GM12878 (cell line): ENCODE measurements around the gene CELSR1. TPM values are rescaled to one million over a fixed set of nuclear protein-coding genes. Genes with fewer than 3 reads are reported as not detected.
A peak's percentile ranks its signal among the peaks of the same experiment; 100 is the strongest.

Experiments used
- BCLAF1 ChIP-seq: fragments of 450-650 bp; IDR thresholded peaks from 2 replicates; pipeline ENCODE4 v1.6.1; 2017; ENCODE audit warnings: antibody characterized with exemption, mild to moderate bottlenecking, moderate library complexity
- BHLHE40 ChIP-seq, 2 experiments: fragments of 450-650 bp in 1 of 2; IDR thresholded peaks; 2 replicates each; pipeline ENCODE4 v1.6.1; 2011 to 2017; ENCODE audit warnings: low read depth in 2 of 2, borderline replicate concordance in 1 of 2, improper control_type of control experiment in 1 of 2, low read length in 1 of 2, mild to moderate bottlenecking in 1 of 2
- BMI1 ChIP-seq: fragments of 450-650 bp; IDR thresholded peaks from 2 replicates; pipeline ENCODE4 v1.6.1; 2016; ENCODE audit warnings: mild to moderate bottlenecking, moderate library complexity, borderline replicate concordance
- EP300 ChIP-seq, 2 experiments: fragments of 150-350 bp in 1 of 2; IDR thresholded peaks; 2 replicates each; pipeline ENCODE4 v1.6.1; 2011 to 2012; ENCODE audit warnings: low read depth in 2 of 2, low read length in 2 of 2, borderline replicate concordance in 1 of 2, improper control_type of control experiment in 1 of 2, inconsistent platforms in 1 of 2; ENCODE audit not compliant: control insufficient read depth in 1 of 2
- GATAD2B ChIP-seq: fragments of 450-650 bp; conservative IDR thresholded peaks from 2 replicates; pipeline ENCODE4 v1.6.1; 2017; ENCODE audit warnings: low read depth, mild to moderate bottlenecking, moderate library complexity
- HDAC2 ChIP-seq: fragments of 200-600 bp; sonication (generic); IDR thresholded peaks from 2 replicates; pipeline ENCODE4 v1.6.1; 2017
- HDAC6 ChIP-seq: fragments of 200-600 bp; sonication (generic); IDR thresholded peaks from one replicate; pipeline ENCODE4 v1.8.0; 2017; ENCODE audit warnings: antibody characterized with exemption; ENCODE audit not compliant: unreplicated experiment
- IKZF1 ChIP-seq: fragments of 450-650 bp; conservative IDR thresholded peaks from 2 replicates; pipeline ENCODE4 v1.6.1; 2017; ENCODE audit warnings: antibody characterized with exemption, mild to moderate bottlenecking
- IRF4 ChIP-seq: IDR thresholded peaks from 2 replicates; pipeline ENCODE4 v1.6.1; 2011; ENCODE audit warnings: low read depth, low read length
- MEF2B ChIP-seq: fragments of 450-650 bp; IDR thresholded peaks from 2 replicates; pipeline ENCODE4 v1.6.1; 2018; ENCODE audit warnings: mild to moderate bottlenecking, moderate library complexity; ENCODE audit not compliant: partially characterized antibody, poor library complexity, severe bottlenecking
- MYC ChIP-seq: IDR thresholded peaks from 2 replicates; pipeline ENCODE4 v1.6.1; 2011; ENCODE audit warnings: mild to moderate bottlenecking, low read length, moderate library complexity, inconsistent platforms; ENCODE audit not compliant: insufficient read depth, insufficient replicate concordance, insufficient read length, severe bottlenecking
- PAX5 ChIP-seq: IDR thresholded peaks from 2 replicates; pipeline ENCODE4 v1.6.1; 2011; ENCODE audit warnings: low read depth, low read length, borderline replicate concordance
- PML ChIP-seq: IDR thresholded peaks from 2 replicates; pipeline ENCODE4 v1.6.1; 2012; ENCODE audit warnings: low read length, inconsistent platforms
- RAD21 ChIP-seq: IDR thresholded peaks from 2 replicates; pipeline ENCODE4 v1.6.1; 2011; ENCODE audit warnings: mild to moderate bottlenecking, low read depth, low read length, moderate library complexity; ENCODE audit not compliant: insufficient read depth
- RB1 ChIP-seq: fragments of 450-650 bp; formaldehyde crosslinking; IDR thresholded peaks from 2 replicates; pipeline ENCODE4 v1.6.1; 2017; ENCODE audit warnings: mild to moderate bottlenecking, borderline replicate concordance
- RELA ChIP-seq: fragments of 450-650 bp; IDR thresholded peaks from 2 replicates; pipeline ENCODE4 v1.8.0; 2014; ENCODE audit warnings: borderline replicate concordance; ENCODE audit not compliant: partially characterized antibody
- SMARCA5 ChIP-seq: fragments of 450-650 bp; IDR thresholded peaks from 2 replicates; pipeline ENCODE4 v1.6.1; 2017; ENCODE audit warnings: mild to moderate bottlenecking
- SMC3 ChIP-seq: IDR thresholded peaks from 2 replicates; pipeline ENCODE4 v1.6.1; 2011; ENCODE audit warnings: low read length, improper control_type of control experiment, borderline replicate concordance
- SPI1 ChIP-seq: IDR thresholded peaks from 2 replicates; pipeline ENCODE4 v1.6.1; 2011; ENCODE audit warnings: low read depth, mild to moderate bottlenecking, low read length, moderate library complexity, borderline replicate concordance; ENCODE audit not compliant: insufficient read depth
- TCF7 ChIP-seq: IDR thresholded peaks from 2 replicates; pipeline ENCODE4 v1.6.1; 2014; ENCODE audit warnings: antibody characterized with exemption, borderline replicate concordance
- YY1 ChIP-seq: IDR thresholded peaks from 2 replicates; pipeline ENCODE4 v1.6.1; 2011; ENCODE audit warnings: low read depth, mild to moderate bottlenecking, low read length
- ZNF592 ChIP-seq: fragments of 450-650 bp; IDR thresholded peaks from 2 replicates; pipeline ENCODE4 v1.6.1; 2017; ENCODE audit warnings: mild to moderate bottlenecking, moderate library complexity
- ZZZ3 ChIP-seq: IDR thresholded peaks from 2 replicates; pipeline ENCODE4 v1.6.1; 2011; ENCODE audit warnings: low read depth; ENCODE audit not compliant: control insufficient read depth, insufficient read length
- polyA plus RNA-seq, 11 experiments: library from polyadenylated mRNA; depleted of rRNA in 4 of 11; unstranded in 6 of 11; stranded (reverse) in 5 of 11; fragments of >200 nt; fragmentation: Nextera tagmentation in 4 of 11; fragmentation: Illumina TruSeq in 1 of 11; extraction: Ambion mirVana in 4 of 11; extraction: Trizol in 1 of 11; gene quantifications; 1 replicate in 1 of 11; 2 replicates in 10 of 11; pipeline versions ENCODE4 v1.2.1 to v1.2.3, GENCODE V29; 2011 to 2016; ENCODE audit warnings: inconsistent platforms in 2 of 11, missing spikeins in 2 of 11, low read depth in 1 of 11
- total RNA-seq, 4 experiments: library from RNA; depleted of rRNA in 3 of 4; stranded (reverse); fragments of >200 nt in 3 of 4; fragmentation: Illumina TruSeq in 1 of 4; extraction: Trizol in 1 of 4; gene quantifications; 2 replicates each; pipeline versions ENCODE4 v1.2.1 to v1.2.3, GENCODE V29; 2013 to 2021

CELSR1 gene
- total and polyA plus RNA-seq, 10 of the 15 experiments (the other 5 are each of a cell fraction or from before 2014, with no cell fraction given), result 0.05 to 1.7 (median 0.35) TPM; not detected in 2

GRCh38 chr22:46542011-46542985 lies 4.9 kb upstream of the CELSR1 start (continued):
- TF ChIP-seq BCLAF1 (no peak), SPI1 (no peak), BHLHE40 (IDR thresholded peaks at IDR 0.05; ENCODE audit: borderline replicate concordance in 1 of 2, low read depth in 2 of 2, low read length in 1 of 2) (peak in 1 of 2 experiments; percentile 59; a peak in 1 of 4 replicates), SMARCA5 (peak; percentile 62; the same call in 1 of the 2 replicates), IKZF1 (peak; percentile 35; the same call in 1 of the 2 replicates), YY1 (peak; percentile 67), HDAC6 (no peak), TCF7 (no peak), BMI1 (no peak), HDAC2 (no peak), RB1 (peak; percentile 73; the same call in 1 of the 2 replicates), ZNF592 (0 out of 2 replicates have a peak, but pooled peaks have one; percentile 30), MEF2B (peak; percentile 69), RAD21 (peak; percentile 94), PAX5 (no peak), RELA (peak; percentile 35), SMC3 (peak; percentile 84), ZZZ3 (no peak), MYC (no peak), IRF4 (no peak), GATAD2B (0 out of 2 replicates have a peak, but pooled peaks have one; percentile 70), PML (no peak), EP300 (IDR thresholded peaks at IDR 0.05; ENCODE audit: borderline replicate concordance in 1 of 2, control insufficient read depth in 1 of 2, low read depth in 2 of 2, low read length in 2 of 2) (no peak)
